H9 (cell line): Measurements from ENCODE around the gene ZAR1. TPM values are rescaled to one million over a fixed set of nuclear protein-coding genes. Genes with fewer than 3 reads are reported as not detected.

Experiments
- DNase-seq: peaks from one replicate; pipeline ENCODE4 v3.0.0-alpha.2; 2017
- H2AFZ ChIP-seq: one replicate; pipeline ENCODE4 v1.6.1; 2013; ENCODE audit warnings: mild to moderate bottlenecking, low read length, control low read depth, moderate library complexity
- H2AK5ac ChIP-seq: 2 replicates; pipeline ENCODE4 v1.6.1; 2013; ENCODE audit warnings: low read length, control low read depth, mixed read lengths; ENCODE audit not compliant: insufficient read length
- H2BK120ac ChIP-seq: one replicate; pipeline ENCODE4 v1.6.1; 2013; ENCODE audit warnings: low read depth, mild to moderate bottlenecking, low read length, control low read depth, inconsistent platforms; ENCODE audit not compliant: poor library complexity, severe bottlenecking
- H2BK12ac ChIP-seq: 2 replicates; pipeline ENCODE4 v1.6.1; 2013; ENCODE audit warnings: low read length, control low read depth, mixed read lengths, low read depth; ENCODE audit not compliant: insufficient read length
- H2BK15ac ChIP-seq: 2 replicates; pipeline ENCODE4 v1.6.1; 2013; ENCODE audit warnings: low read depth, low read length, control low read depth
- H2BK20ac ChIP-seq: one replicate; pipeline ENCODE4 v1.6.1; 2013; ENCODE audit warnings: low read depth, mild to moderate bottlenecking, low read length, control low read depth, inconsistent platforms; ENCODE audit not compliant: poor library complexity, severe bottlenecking
- H2BK5ac ChIP-seq: 2 replicates; pipeline ENCODE4 v1.6.1; 2013; ENCODE audit warnings: low read length, control low read depth, mixed read lengths; ENCODE audit not compliant: insufficient read length
- H3K14ac ChIP-seq: 2 replicates; pipeline ENCODE4 v1.6.1; 2013; ENCODE audit warnings: low read length, control low read depth; ENCODE audit not compliant: insufficient read depth
- H3K18ac ChIP-seq: 2 replicates; pipeline ENCODE4 v1.6.1; 2013; ENCODE audit warnings: low read depth, mild to moderate bottlenecking, mixed read lengths, low read length, control low read depth; ENCODE audit not compliant: insufficient read length
- H3K23ac ChIP-seq: 2 replicates; pipeline ENCODE4 v1.6.1; 2013; ENCODE audit warnings: low read length, control low read depth, mixed read lengths, low read depth; ENCODE audit not compliant: insufficient read length
- H3K23me2 ChIP-seq: 2 replicates; pipeline ENCODE4 v1.6.1; 2013; ENCODE audit warnings: low read depth, mild to moderate bottlenecking, mixed read lengths, low read length, control low read depth; ENCODE audit not compliant: insufficient read length, poor library complexity, severe bottlenecking
- H3K27ac ChIP-seq: 2 replicates; pipeline ENCODE4 v1.5.1; 2013; ENCODE audit warnings: low read length, control low read depth, mixed read lengths, low read depth; ENCODE audit not compliant: insufficient read length
- H3K27me3 ChIP-seq: 2 replicates; pipeline ENCODE4 v1.6.1; 2013; ENCODE audit warnings: low read length, control low read depth, inconsistent platforms; ENCODE audit not compliant: insufficient read depth
- H3K4ac ChIP-seq: 2 replicates; pipeline ENCODE4 v1.6.1; 2013; ENCODE audit warnings: low read depth, mild to moderate bottlenecking, control low read depth, inconsistent platforms, low read length, moderate library complexity
- H3K4me1 ChIP-seq: 2 replicates; pipeline ENCODE4 v1.6.1; 2013; ENCODE audit warnings: low read length, control low read depth, inconsistent platforms; ENCODE audit not compliant: insufficient read depth
- H3K4me2 ChIP-seq: 2 replicates; pipeline ENCODE4 v1.6.1; 2013; ENCODE audit warnings: low read length, control low read depth, mixed read lengths; ENCODE audit not compliant: insufficient read length, insufficient read depth
- H3K56ac ChIP-seq: 2 replicates; pipeline ENCODE4 v1.6.1; 2013; ENCODE audit warnings: low read depth, mild to moderate bottlenecking, mixed read lengths, low read length, control low read depth; ENCODE audit not compliant: insufficient read length
- H3K79me1 ChIP-seq: 2 replicates; pipeline ENCODE4 v1.6.1; 2013; ENCODE audit warnings: low read depth, mild to moderate bottlenecking, moderate library complexity, low read length, control low read depth, inconsistent platforms; ENCODE audit not compliant: insufficient read depth, poor library complexity, severe bottlenecking
- H3K79me2 ChIP-seq: 2 replicates; pipeline ENCODE4 v1.6.1; 2013; ENCODE audit warnings: low read length, control low read depth, inconsistent platforms; ENCODE audit not compliant: insufficient read depth
- H3K9ac ChIP-seq: 2 replicates; pipeline ENCODE4 v1.6.1; 2013; ENCODE audit warnings: low read length, control low read depth, mixed read lengths; ENCODE audit not compliant: insufficient read length; ENCODE audit errors: extremely low read depth
- H3K9me3 ChIP-seq: one replicate; pipeline ENCODE4 v1.6.1; 2013; ENCODE audit warnings: low read depth, low read length, inconsistent platforms; ENCODE audit not compliant: control insufficient read depth
- H3T11ph ChIP-seq: one replicate; pipeline ENCODE4 v1.6.1; 2013; ENCODE audit warnings: mild to moderate bottlenecking, low read length, control low read depth, inconsistent platforms
- H4K20me1 ChIP-seq: one replicate; pipeline ENCODE4 v1.6.1; 2013; ENCODE audit not compliant: control insufficient read depth, insufficient read length, insufficient read depth
- H4K5ac ChIP-seq: 2 replicates; pipeline ENCODE4 v1.6.1; 2013; ENCODE audit warnings: low read depth, mild to moderate bottlenecking, mixed read lengths, low read length, control low read depth; ENCODE audit not compliant: insufficient read length
- H4K8ac ChIP-seq: replicated peaks from 2 replicates; pipeline ENCODE4 v1.6.1; 2013; ENCODE audit warnings: low read length, control low read depth, mixed read lengths, low read depth; ENCODE audit not compliant: insufficient read length
- H4K91ac ChIP-seq: 2 replicates; pipeline ENCODE4 v1.6.1; 2013; ENCODE audit warnings: low read depth, mild to moderate bottlenecking, moderate library complexity, mixed read lengths, low read length, control low read depth; ENCODE audit not compliant: insufficient read length
- H3K27ac Mint-ChIP-seq, 3 experiments: 2 replicates in 2 of 3; 3 replicates in 1 of 3; pipeline ENCODE4 v1.8.0; 2020 to 2021; ENCODE audit warnings: mixed read lengths in 3 of 3, mild to moderate bottlenecking in 1 of 3, moderate library complexity in 1 of 3
- H3K27me3 Mint-ChIP-seq: 2 replicates; pipeline ENCODE4 v1.8.0; 2021; ENCODE audit warnings: low read depth, mild to moderate bottlenecking, moderate library complexity, mixed read lengths
- H3K36me3 Mint-ChIP-seq, 3 experiments: 2 replicates in 2 of 3; 3 replicates in 1 of 3; pipeline ENCODE4 v1.8.0; 2020 to 2021; ENCODE audit warnings: low read depth in 3 of 3, mixed read lengths in 3 of 3; ENCODE audit not compliant: insufficient read depth in 1 of 3
- H3K4me1 Mint-ChIP-seq, 2 experiments: 2 replicates each; pipeline ENCODE4 v1.8.0; 2020; ENCODE audit warnings: mixed read lengths in 2 of 2
- H3K4me3 Mint-ChIP-seq, 2 experiments: 2 replicates in 1 of 2; 3 replicates in 1 of 2; pipeline ENCODE4 v1.8.0; 2020 to 2021; ENCODE audit warnings: mild to moderate bottlenecking in 2 of 2, mixed read lengths in 2 of 2, moderate library complexity in 1 of 2
- H3K9me3 Mint-ChIP-seq, 2 experiments: 2 replicates in 1 of 2; 3 replicates in 1 of 2; pipeline ENCODE4 v1.8.0; 2020; ENCODE audit warnings: mild to moderate bottlenecking in 2 of 2, mixed read lengths in 2 of 2, moderate library complexity in 1 of 2
- CTCF ChIP-seq: fragments of 200-600 bp; sonication (generic); conservative IDR thresholded peaks from 3 replicates; pipeline ENCODE4 v1.8.0; 2021; ENCODE audit warnings: antibody characterized with exemption, mild to moderate bottlenecking
- WGBS: extraction: QIAGEN DNeasy Blood & Tissue Kit; methylation state at CpG from one replicate; pipeline ENCODE4 v1.1.7; 2013; ENCODE audit warnings: missing lambda C conversion rate, low lambda C conversion rate, mixed read lengths; ENCODE audit not compliant: insufficient read length; ENCODE audit errors: extremely low coverage; 5-methylcytosine and 5-hydroxymethylcytosine counted together
- total RNA-seq: library from RNA; stranded (reverse); gene quantifications from 2 replicates; pipeline ENCODE4 v1.2.1, GENCODE V29; 2021

Gene ZAR1
- total RNA-seq, 1 experiment from 2014 or later, result 0.61 TPM

- Mint-ChIP-seq H3K36me3 (peaks cover 7 to 28% (median 28%) of the 10 kb centered on the region in 3 experiments; a peak in 6 of 7 replicates), H3K4me3 (no peak overlapping the region), H3K9me3 (no peaks in the 10 kb centered on the region), H3K27ac (no peak overlapping the region), H3K4me1 (peaks cover 5 to 8% of the 10 kb centered on the region in 2 experiments), H3K27me3 (no peaks in the 10 kb centered on the region)
- Histone ChIP-seq H2BK5ac (no peak overlapping the region), H4K20me1 (no peaks in the 10 kb centered on the region), H2AFZ (no peak overlapping the region), H3K4me1 (no peaks in the 10 kb centered on the region; the same call in 1 of the 2 replicates), H3K4ac (no peak overlapping the region), H2BK120ac (no peak overlapping the region), H3K23ac (no peak overlapping the region), H3K27me3 (no peaks in the 10 kb centered on the region), H2AK5ac (no peak overlapping the region), H4K91ac (no peak overlapping the region), H3K23me2 (no peaks in the 10 kb centered on the region), H3K9me3 (no peaks in the 10 kb centered on the region), H3K9ac (no peak overlapping the region), H3K79me2 (no peaks in the 10 kb centered on the region), H3K4me2 (no peak overlapping the region), H3K14ac (no peak overlapping the region), H3T11ph (no peak overlapping the region), H4K8ac (no peak overlapping the region), H2BK15ac (no peak overlapping the region), H3K56ac (no peak overlapping the region), H3K79me1 (no peaks in the 10 kb centered on the region), H3K27ac (no peak overlapping the region), H2BK12ac (no peak overlapping the region), H2BK20ac (no peak overlapping the region), H3K18ac (no peak overlapping the region), H4K5ac (no peak overlapping the region)
- DNase-seq, result no peak
- no CpG with 5 or more reads among the region's 4 CpGs for WGBS
- no peak for TF ChIP-seq CTCF
These were observed 13.4 kb downstream of the ZAR1 start for GRCh38 chr4:48503233-48504025.
